K562 (cell line): ENCODE data around the gene TESK1. TPM values are rescaled to one million over a fixed set of nuclear protein-coding genes. Genes with fewer than 3 reads are reported as not detected.

Experiments
- ATAC-seq: fragments of 200-7000 bp; cut with Tn5 transposase; 3 replicates; pipeline ENCODE4 v1.9.1; 2020; ENCODE audit warnings: moderate library complexity
- BruUV-seq: library from RNA; stranded (reverse); fragments of 400-500 nt; replicated peaks from 2 replicates; lab custom pipeline; 2021; lab: Mats Ljungman, UMichigan
- CTCF ChIA-PET: fragments of 300-600 bp; formaldehyde crosslinking; extraction: SDS; loops from one replicate; lab custom pipeline; 2021; ENCODE audit warnings: low intra/inter-chr PET ratio; lab: Yijun Ruan, JAX
- POLR2A ChIA-PET: fragments of 300-600, 350-650 bp; sonication (Branson Sonifier 250); formaldehyde crosslinking; extraction: SDS; loops from one replicate; lab custom pipeline; 2021; ENCODE audit warnings: antibody characterized with exemption, inconsistent platforms; lab: Yijun Ruan, JAX
- DNase-seq, 4 experiments: peaks; one replicate each; pipeline versions ENCODE4 v3.0.0 to v3.0.0-alpha.2; 2011 to 2018; ENCODE audit warnings: low spot score in 3 of 4, mixed read lengths in 3 of 4; ENCODE audit errors: extremely low read depth in 1 of 4
- FAIRE-seq: peaks from 2 replicates; lab custom pipeline; 2011; peaks lifted over from hg19 to GRCh38; lab: Jason Lieb, UNC
- H2AFZ ChIP-seq: 2 replicates; pipeline ENCODE4 v1.6.0; 2011; ENCODE audit warnings: low read depth, low read length, control low read depth, inconsistent platforms
- H3K27ac ChIP-seq: fragments of 200-600 bp; 3 replicates; pipeline ENCODE4 v1.8.0; 2011; ENCODE audit warnings: low read depth, mild to moderate bottlenecking, control low read depth, inconsistent platforms, low read length, moderate library complexity, mixed read lengths; ENCODE audit errors: extremely low read depth
- H3K27me3 ChIP-seq, 2 experiments: fragments of 300-600 bp in 1 of 2; 2 replicates in 1 of 2; 3 replicates in 1 of 2; pipeline versions ENCODE4 v1.6.0 to v1.8.0; 2011; ENCODE audit warnings: inconsistent platforms in 2 of 2, low read length in 2 of 2, mild to moderate bottlenecking in 1 of 2, mixed read lengths in 1 of 2, moderate library complexity in 1 of 2; ENCODE audit not compliant: control insufficient read depth in 2 of 2, insufficient read depth in 2 of 2
- H3K36me3 ChIP-seq: fragments of 300-600 bp; 3 replicates; pipeline ENCODE4 v1.8.0; 2011; ENCODE audit warnings: mild to moderate bottlenecking, low read length, inconsistent platforms; ENCODE audit not compliant: control insufficient read depth, insufficient read depth
- H3K4me1 ChIP-seq, 2 experiments: fragments of 200-600 bp in 1 of 2; replicated peaks in 1 of 2; 2 replicates in 1 of 2; 3 replicates in 1 of 2; pipeline versions ENCODE4 v1.5.1 to v1.8.0; 2011; ENCODE audit warnings: inconsistent platforms in 2 of 2, low read length in 2 of 2, mild to moderate bottlenecking in 1 of 2, mixed read lengths in 1 of 2, moderate library complexity in 1 of 2; ENCODE audit not compliant: control insufficient read depth in 2 of 2, insufficient read depth in 2 of 2
- H3K4me2 ChIP-seq: 2 replicates; pipeline ENCODE4 v1.6.1; 2011; ENCODE audit warnings: low read length, control low read depth, inconsistent platforms, mixed read lengths; ENCODE audit not compliant: insufficient read depth
- H3K4me3 ChIP-seq: fragments of 200-600 bp; sonication (generic), shearing (Covaris generic); 2 replicates; pipeline ENCODE4 v1.5.1; 2016; ENCODE audit warnings: control low read depth, inconsistent platforms
- H3K79me2 ChIP-seq: fragments of 200-600 bp; 3 replicates; pipeline ENCODE4 v1.8.0; 2011; ENCODE audit warnings: low read length, inconsistent platforms; ENCODE audit not compliant: control insufficient read depth, insufficient read depth
- H3K9ac ChIP-seq, 2 experiments: 2 replicates each; pipeline versions ENCODE4 v1.6.0 to v1.6.1; 2011; ENCODE audit warnings: low read depth in 2 of 2, low read length in 2 of 2, control low read depth in 1 of 2, inconsistent platforms in 1 of 2, mild to moderate bottlenecking in 1 of 2, mixed read lengths in 1 of 2; ENCODE audit not compliant: insufficient read depth in 1 of 2
- H3K9me1 ChIP-seq: one replicate; pipeline ENCODE4 v1.6.0; 2011; ENCODE audit warnings: inconsistent platforms, mild to moderate bottlenecking, low read length, moderate library complexity; ENCODE audit not compliant: control insufficient read depth, insufficient read depth
- H3K9me3 ChIP-seq: replicated peaks from 2 replicates; pipeline ENCODE4 v1.5.1; 2011; ENCODE audit warnings: low read depth, low read length, inconsistent platforms; ENCODE audit not compliant: control insufficient read depth, insufficient read depth
- H4K20me1 ChIP-seq: replicated peaks from 2 replicates; pipeline ENCODE4 v1.6.1; 2011; ENCODE audit warnings: low read length, inconsistent platforms, mixed read lengths; ENCODE audit not compliant: control insufficient read depth, insufficient read depth
- ATF3 ChIP-seq, 2 experiments: fragments of 450-650 bp in 1 of 2; sonication (generic) in 1 of 2; formaldehyde crosslinking in 1 of 2; IDR thresholded peaks in 1 of 2; conservative IDR thresholded peaks in 1 of 2; 2 replicates each; pipeline versions ENCODE4 v1.6.1 to v1.8.1; 2016 to 2023; ENCODE audit warnings: mild to moderate bottlenecking in 2 of 2, moderate library complexity in 2 of 2, inconsistent platforms in 1 of 2, missing genetic modification reagents in 1 of 2
- COPS2 ChIP-seq: fragments of 450-650 bp; conservative IDR thresholded peaks from 2 replicates; pipeline ENCODE4 v1.6.1; 2016; ENCODE audit warnings: mild to moderate bottlenecking, moderate library complexity
- CREB5 ChIP-seq: fragments of 250-450 bp; sonication (Bioruptor Pico); IDR thresholded peaks from 2 replicates; pipeline ENCODE4 v1.5.0; 2020; ENCODE audit warnings: mild to moderate bottlenecking
- IRF1 ChIP-seq: sonication (generic); formaldehyde crosslinking; IDR thresholded peaks from 2 replicates; pipeline ENCODE4 v1.8.0; 2022; ENCODE audit warnings: missing genetic modification reagents, mild to moderate bottlenecking, borderline replicate concordance
- KHSRP ChIP-seq: fragments of 450-650 bp; IDR thresholded peaks from 2 replicates; pipeline ENCODE4 v1.6.1; 2017
- PKNOX1 ChIP-seq: fragments of 450-650 bp; IDR thresholded peaks from 2 replicates; pipeline ENCODE4 v1.6.1; 2016
- POLR2B ChIP-seq: fragments of 450-650 bp; IDR thresholded peaks from 2 replicates; pipeline ENCODE4 v1.6.1; 2018; ENCODE audit warnings: low read depth; ENCODE audit not compliant: partially characterized antibody
- RBFOX2 ChIP-seq: fragments of 200-400 bp; formaldehyde crosslinking; IDR thresholded peaks from 2 replicates; pipeline ENCODE4 v1.6.1; 2017; ENCODE audit warnings: low read depth, mild to moderate bottlenecking, low read length, moderate library complexity
- SMC3 ChIP-seq: conservative IDR thresholded peaks from 2 replicates; pipeline ENCODE4 v1.6.1; 2011; ENCODE audit warnings: low read depth, low read length, improper control_type of control experiment; ENCODE audit not compliant: insufficient read depth
- ZNF124 ChIP-seq: sonication (generic); formaldehyde crosslinking; IDR thresholded peaks from 2 replicates; pipeline ENCODE4 v1.8.1; 2022; ENCODE audit warnings: missing genetic modification reagents
- ZNF217 ChIP-seq: sonication (generic); formaldehyde crosslinking; IDR thresholded peaks from 2 replicates; pipeline ENCODE4 v1.8.0; 2022; ENCODE audit warnings: mild to moderate bottlenecking, missing genetic modification reagents
- WGBS: fragments of 100-300 bp; shearing (Covaris generic); methylation state at CpG from one replicate; pipeline ENCODE4 v1.1.6; 2016; ENCODE audit warnings: low coverage, mixed read lengths; ENCODE audit not compliant: insufficient coverage; ENCODE audit errors: missing lambda C conversion rate; 5-methylcytosine and 5-hydroxymethylcytosine counted together
- in situ Hi-C: fragments of 300-500 bp; cut with MboI; formaldehyde crosslinking; loops from 4 replicates; pipeline ENCODE4 v1.15.0; 2018; ENCODE audit warnings: inconsistent platforms, mixed read lengths
- intact Hi-C: fragments of 100-400 bp; cut with micrococcal nuclease; formaldehyde crosslinking; loops from 2 replicates; pipeline ENCODE4 v1.14.2; 2022
- polyA plus RNA-seq, 8 experiments: library from polyadenylated mRNA; depleted of rRNA in 4 of 8; stranded (reverse) in 5 of 8; unstranded in 3 of 8; fragments of >200 nt; fragmentation: Nextera tagmentation in 2 of 8; fragmentation: Illumina TruSeq in 1 of 8; extraction: Ambion mirVana in 2 of 8; extraction: Trizol in 1 of 8; gene quantifications; 2 replicates each; pipeline versions ENCODE4 v1.2.1 to v1.2.3, GENCODE V29; 2011 to 2014; ENCODE audit warnings: inconsistent platforms in 1 of 8, missing spikeins in 1 of 8
- total RNA-seq, 7 experiments: library from RNA; depleted of rRNA in 6 of 7; stranded (reverse); fragments of >200 nt in 6 of 7; fragmentation: Illumina TruSeq in 2 of 7; extraction: Trizol in 2 of 7; gene quantifications; 2 replicates each; pipeline versions ENCODE4 v1.2.1 to v1.2.3, GENCODE V29; 2011 to 2021; ENCODE audit warnings: low replicate concordance in 1 of 7

Gene TESK1
- total and polyA plus RNA-seq, 9 of the 15 experiments (the other 6 are each of a cell fraction or from before 2014, with no cell fraction given), result 0.07 to 10.4 (median 4.1) TPM

- DNase-seq, result no peak
- ChIA-PET CTCF (no interaction called here), POLR2A (interaction anchor here (0.6 kb wide), 1 partner anchor 56 kb away, joined by 3 read pairs; no protein-coding TSS in a partner anchor)
- intact Hi-C loops (no loop called here), in situ Hi-C loops (loop anchor here (25.0 kb wide), 1 partner anchor 684 kb away; a partner anchor contains a TSS)
- H3K4me1 ChIP-seq, result no peaks in the 10 kb centered on the region; a peak in 1 of 5 replicates
- H2AFZ ChIP-seq, result no peak overlapping the region
- H3K27me3 ChIP-seq, result no peaks in the 10 kb centered on the region
- H3K79me2 ChIP-seq, result no peaks in the 10 kb centered on the region
- no peak overlapping the region for H3K4me3 ChIP-seq
- no peaks in the 10 kb centered on the region for H3K36me3 ChIP-seq
- no peak for FAIRE-seq
- no peak overlapping the region for H3K27ac ChIP-seq
- no peak overlapping the region for H3K4me2 ChIP-seq
- no peaks in the 10 kb centered on the region for H3K9me1 ChIP-seq
- TF ChIP-seq POLR2B, result no peak
- no peak for TF ChIP-seq CREB5 (CRISPR knock-in tag)
- no peak for TF ChIP-seq IRF1 (CRISPR knock-in tag)
- no peak for TF ChIP-seq RBFOX2
- TF ChIP-seq ATF3 (IDR thresholded peaks at IDR 0.05), result peak; percentile 54
- no peak for TF ChIP-seq ATF3 (CRISPR knock-in tag; conservative IDR thresholded peaks at IDR 0.05)
- no peak for TF ChIP-seq KHSRP
- TF ChIP-seq COPS2, result no peak
- TF ChIP-seq ZNF124, result no peak
- TF ChIP-seq SMC3, result no peak
- TF ChIP-seq PKNOX1, result peak; percentile 67
- no peak for TF ChIP-seq ZNF217 (CRISPR knock-in tag)
- 24% methylated on average over 6 of the region's 6 CpGs for WGBS
- H4K20me1 ChIP-seq, result no peaks in the 10 kb centered on the region
- BruUV-seq, result no TSS peak
- no peak for ATAC-seq
- H3K9me3 ChIP-seq, result no peaks in the 10 kb centered on the region
- H3K9ac ChIP-seq, result no peak overlapping the region
Observed at GRCh38 chr9:35570709-35571504, 34.2 kb upstream of the TESK1 start.
